GM10248 (cell line): ENCODE results near the gene FGFBP2.

Experiments used
- CTCF ChIA-PET: fragments of 300-600 bp; sonication (Branson Sonifier 250); formaldehyde crosslinking; extraction: SDS; loops from one replicate; lab custom pipeline; 2021; ENCODE audit warnings: antibody characterized with exemption; lab: Yijun Ruan, JAX
- POLR2A ChIA-PET: fragments of 350-650 bp; sonication (Branson Sonifier 250); formaldehyde crosslinking; extraction: SDS; loops from one replicate; lab custom pipeline; 2020; ENCODE audit warnings: antibody characterized with exemption; lab: Yijun Ruan, JAX
- DNase-seq: peaks from one replicate; pipeline ENCODE4 v3.0.0; 2012; ENCODE audit errors: extremely low spot score
- CTCF ChIP-seq: IDR thresholded peaks from 2 replicates; pipeline ENCODE4 v1.5.1; 2012; ENCODE audit warnings: mild to moderate bottlenecking, low read depth; ENCODE audit errors: extremely low read depth, missing control alignments, control extremely low read depth

FGFBP2 gene

GRCh38 chr4:15958562-15958961 lies 4.4 kb downstream of the FGFBP2 start:
- TF ChIP-seq CTCF: no peak
- no peak for DNase-seq
- POLR2A ChIA-PET: no interaction called here
- CTCF ChIA-PET: interaction anchor here (0.8 to 1.3 kb wide), 4 partner anchors 43 to 154 kb away, joined by 3 to 8 read pairs (median 4); no protein-coding TSS in a partner anchor

GRCh38 chr4:15956179-15956850 lies 6.7 kb downstream of the FGFBP2 start:
- TF ChIP-seq CTCF: peak; percentile 81
- POLR2A ChIA-PET: interaction anchor here (0.6 kb wide), 1 partner anchor 281 kb away, joined by 3 read pairs; no protein-coding TSS in a partner anchor
- DNase-seq: peak; percentile 77
- CTCF ChIA-PET: interaction anchor here (0.7 to 4.5 kb wide), 45 partner anchors 9 to 499 kb away, joined by 3 to 91 read pairs (median 5); no protein-coding TSS in a partner anchor

GRCh38 chr4:15955670-15956069 lies 7.3 kb downstream of the FGFBP2 start:
- DNase-seq: no peak
- TF ChIP-seq CTCF: no peak
- ChIA-PET CTCF (interaction anchor here (0.7 to 4.5 kb wide), 45 partner anchors 9 to 498 kb away, joined by 3 to 91 read pairs (median 5); no protein-coding TSS in a partner anchor), POLR2A (no interaction called here)

DNA sequence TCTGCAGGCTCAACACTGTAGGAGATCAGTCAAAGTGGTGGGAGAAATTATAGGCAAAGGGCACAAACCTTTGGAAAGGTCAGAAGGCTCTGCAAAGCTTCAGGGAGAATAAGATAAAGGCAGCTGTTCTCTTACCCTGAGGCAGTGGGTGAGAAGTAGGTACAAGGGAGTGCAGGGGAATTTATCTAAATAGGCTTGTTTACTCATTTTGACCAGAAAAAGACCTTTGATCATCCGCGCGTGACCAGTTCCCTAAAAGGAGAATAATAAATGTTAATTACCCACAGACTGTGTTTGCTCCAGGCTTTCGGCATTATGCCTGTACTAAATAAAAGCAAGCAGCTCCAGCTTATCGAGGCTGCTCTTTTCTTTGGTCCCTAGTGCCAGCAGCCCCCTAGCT lies 9.3 kb downstream of the FGFBP2 start:
- CTCF ChIA-PET: interaction anchor here (1.0 to 4.5 kb wide), 7 partner anchors 9 to 474 kb away, joined by 3 to 82 read pairs (median 3); partner anchors contain the start of gene FGFBP2
- POLR2A ChIA-PET: no interaction called here
- no peak for DNase-seq
- no peak for TF ChIP-seq CTCF

- ChIA-PET CTCF (interaction anchor here (1.0 kb wide), 1 partner anchor 69 kb away, joined by 3 read pairs; no protein-coding TSS in a partner anchor), POLR2A (no interaction called here)
- no peak for TF ChIP-seq CTCF
- no peak for DNase-seq
Observed at GRCh38 chr4:15951781-15952180, 11.2 kb downstream of the FGFBP2 start.

DNA sequence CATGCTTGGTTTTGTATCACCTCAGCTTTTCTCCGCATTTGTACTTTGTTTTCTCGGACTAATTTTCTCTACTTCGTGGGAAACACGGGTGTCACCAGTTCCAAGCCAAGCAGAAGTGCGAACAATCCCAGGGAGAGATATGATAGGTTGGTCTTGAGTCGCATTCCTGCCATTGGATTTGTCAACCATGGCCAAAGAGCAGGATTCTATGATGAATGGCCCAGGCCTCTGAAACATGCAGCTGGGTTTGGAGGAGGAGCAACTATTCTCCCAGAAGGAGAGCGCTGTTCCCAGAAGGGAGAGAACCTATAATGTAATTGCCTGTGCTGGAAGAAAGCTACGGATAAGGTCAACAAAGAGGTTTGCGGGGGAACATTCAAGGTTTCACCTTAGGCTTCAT lies 14.1 kb downstream of the FGFBP2 start:
- TF ChIP-seq CTCF: no peak
- ChIA-PET CTCF (interaction anchor here (0.6 kb wide), 1 partner anchor 1286 kb away, joined by 3 read pairs; no protein-coding TSS in a partner anchor), POLR2A (no interaction called here)
- DNase-seq: no peak
